OCI-LY7 (cell line): Measurements from ENCODE around the gene AIFM2. TPM values are rescaled to one million over a fixed set of nuclear protein-coding genes. Genes with fewer than 3 reads are reported as not detected.

Experiments
- total RNA-seq, 2 experiments: library from RNA; depleted of rRNA in 1 of 2; stranded (reverse); fragments of >200 nt in 1 of 2; shearing (Covaris generic) in 1 of 2; gene quantifications; 2 replicates each; pipeline ENCODE4 v1.2.3, GENCODE V29; 2014 to 2022

AIFM2 gene
- total RNA-seq, 2 experiments from 2014 or later, result 1.7 to 2.6 TPM

Other genes starting within 250 kb of the AIFM2 start
- gene MACROH2A2, start 80.0 kb downstream of the AIFM2 start, total RNA-seq (2014; rRNA removed; shearing (Covaris generic)), result not detected in 2 replicates
- gene MACROH2A2, start 80.0 kb downstream of the AIFM2 start, total RNA-seq (2022), result not detected in 2 replicates
- gene TYSND1, start 13.9 kb upstream of the AIFM2 start, total RNA-seq (2014; rRNA removed; shearing (Covaris generic)), result 32.5 and 33.4 TPM in 2 replicates
- 47.3 and 48.1 TPM in 2 replicates for gene TYSND1, start 13.9 kb upstream of the AIFM2 start, total RNA-seq (2022)
- gene SAR1A, start 37.7 kb upstream of the AIFM2 start, total RNA-seq (2014; rRNA removed; shearing (Covaris generic)), result 39.4 and 39.5 TPM in 2 replicates
- gene SAR1A, start 37.7 kb upstream of the AIFM2 start, total RNA-seq (2022), result 71.0 and 81.4 TPM in 2 replicates
- gene PPA1, start 100.6 kb upstream of the AIFM2 start, total RNA-seq (2014; rRNA removed; shearing (Covaris generic)), result 215 and 221 TPM in 2 replicates
- gene PPA1, start 100.6 kb upstream of the AIFM2 start, total RNA-seq (2022), result 223 and 231 TPM in 2 replicates
- gene NPFFR1, start 151.2 kb upstream of the AIFM2 start, total RNA-seq (2014; rRNA removed; shearing (Covaris generic)), result not detected in 2 replicates
- gene NPFFR1, start 151.2 kb upstream of the AIFM2 start, total RNA-seq (2022), result not detected in 2 replicates
- 5.8 and 6.1 TPM in 2 replicates for gene LRRC20, start 249.8 kb upstream of the AIFM2 start, total RNA-seq (2014; rRNA removed; shearing (Covaris generic))
- 12.2 and 12.8 TPM in 2 replicates for gene LRRC20, start 249.8 kb upstream of the AIFM2 start, total RNA-seq (2022)